SK-N-SH (cell line): Measurements from ENCODE around the gene TUBB8B.
"Not testable (repeated sequence)": the region's sequence is repeated elsewhere in the genome, so short reads cannot be mapped to it uniquely, and the experiment has no call there.

Experiments used
- JUND ChIP-seq: IDR thresholded peaks from 2 replicates; pipeline ENCODE4 v1.4.0; 2012
- POLR2AphosphoS5 ChIP-seq: IDR thresholded peaks from 2 replicates; pipeline ENCODE4 v1.6.1; 2012; ENCODE audit warnings: low read depth, low read length
- TF ChIP-seq, protein P1 (sequence below): fragments of 200-600 bp; sonication (generic); IDR thresholded peaks from 2 replicates; pipeline ENCODE4 v1.6.1; 2017; ENCODE audit warnings: antibody characterized with exemption, mild to moderate bottlenecking, moderate library complexity
- TF ChIP-seq, protein P2 (sequence below): IDR thresholded peaks from 2 replicates; pipeline ENCODE4 v1.6.1; 2012; ENCODE audit warnings: mild to moderate bottlenecking, low read depth, low read length, moderate library complexity

GRCh38 chr18:90396-91193 lies 41.2 kb upstream of the TUBB8B start:
- TF ChIP-seq, protein P1, sequence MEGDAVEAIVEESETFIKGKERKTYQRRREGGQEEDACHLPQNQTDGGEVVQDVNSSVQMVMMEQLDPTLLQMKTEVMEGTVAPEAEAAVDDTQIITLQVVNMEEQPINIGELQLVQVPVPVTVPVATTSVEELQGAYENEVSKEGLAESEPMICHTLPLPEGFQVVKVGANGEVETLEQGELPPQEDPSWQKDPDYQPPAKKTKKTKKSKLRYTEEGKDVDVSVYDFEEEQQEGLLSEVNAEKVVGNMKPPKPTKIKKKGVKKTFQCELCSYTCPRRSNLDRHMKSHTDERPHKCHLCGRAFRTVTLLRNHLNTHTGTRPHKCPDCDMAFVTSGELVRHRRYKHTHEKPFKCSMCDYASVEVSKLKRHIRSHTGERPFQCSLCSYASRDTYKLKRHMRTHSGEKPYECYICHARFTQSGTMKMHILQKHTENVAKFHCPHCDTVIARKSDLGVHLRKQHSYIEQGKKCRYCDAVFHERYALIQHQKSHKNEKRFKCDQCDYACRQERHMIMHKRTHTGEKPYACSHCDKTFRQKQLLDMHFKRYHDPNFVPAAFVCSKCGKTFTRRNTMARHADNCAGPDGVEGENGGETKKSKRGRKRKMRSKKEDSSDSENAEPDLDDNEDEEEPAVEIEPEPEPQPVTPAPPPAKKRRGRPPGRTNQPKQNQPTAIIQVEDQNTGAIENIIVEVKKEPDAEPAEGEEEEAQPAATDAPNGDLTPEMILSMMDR = not testable (repeated sequence)
- not testable (repeated sequence) for TF ChIP-seq POLR2AphosphoS5, JUND
- TF ChIP-seq, protein P2, sequence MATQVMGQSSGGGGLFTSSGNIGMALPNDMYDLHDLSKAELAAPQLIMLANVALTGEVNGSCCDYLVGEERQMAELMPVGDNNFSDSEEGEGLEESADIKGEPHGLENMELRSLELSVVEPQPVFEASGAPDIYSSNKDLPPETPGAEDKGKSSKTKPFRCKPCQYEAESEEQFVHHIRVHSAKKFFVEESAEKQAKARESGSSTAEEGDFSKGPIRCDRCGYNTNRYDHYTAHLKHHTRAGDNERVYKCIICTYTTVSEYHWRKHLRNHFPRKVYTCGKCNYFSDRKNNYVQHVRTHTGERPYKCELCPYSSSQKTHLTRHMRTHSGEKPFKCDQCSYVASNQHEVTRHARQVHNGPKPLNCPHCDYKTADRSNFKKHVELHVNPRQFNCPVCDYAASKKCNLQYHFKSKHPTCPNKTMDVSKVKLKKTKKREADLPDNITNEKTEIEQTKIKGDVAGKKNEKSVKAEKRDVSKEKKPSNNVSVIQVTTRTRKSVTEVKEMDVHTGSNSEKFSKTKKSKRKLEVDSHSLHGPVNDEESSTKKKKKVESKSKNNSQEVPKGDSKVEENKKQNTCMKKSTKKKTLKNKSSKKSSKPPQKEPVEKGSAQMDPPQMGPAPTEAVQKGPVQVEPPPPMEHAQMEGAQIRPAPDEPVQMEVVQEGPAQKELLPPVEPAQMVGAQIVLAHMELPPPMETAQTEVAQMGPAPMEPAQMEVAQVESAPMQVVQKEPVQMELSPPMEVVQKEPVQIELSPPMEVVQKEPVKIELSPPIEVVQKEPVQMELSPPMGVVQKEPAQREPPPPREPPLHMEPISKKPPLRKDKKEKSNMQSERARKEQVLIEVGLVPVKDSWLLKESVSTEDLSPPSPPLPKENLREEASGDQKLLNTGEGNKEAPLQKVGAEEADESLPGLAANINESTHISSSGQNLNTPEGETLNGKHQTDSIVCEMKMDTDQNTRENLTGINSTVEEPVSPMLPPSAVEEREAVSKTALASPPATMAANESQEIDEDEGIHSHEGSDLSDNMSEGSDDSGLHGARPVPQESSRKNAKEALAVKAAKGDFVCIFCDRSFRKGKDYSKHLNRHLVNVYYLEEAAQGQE = not testable (repeated sequence)
